ACHN (cell line): Measurements from ENCODE around the gene KRTAP10-1.
"Not testable (repeated sequence)": the region's sequence is repeated elsewhere in the genome, so short reads cannot be mapped to it uniquely, and the experiment has no call there.

Source experiments
- DNase-seq: peaks from one replicate; pipeline ENCODE4 v3.0.0-alpha.2; 2015
- in situ Hi-C: cut with HindIII; loops from 2 replicates; pipeline ENCODE4 v1.10.0; 2017; ENCODE audit warnings: low sequenced_read_pairs, low pct_ligation_motif_present, low pct_unique_long_range_greater_than_20kb

The KRTAP10-1 gene, protein sequence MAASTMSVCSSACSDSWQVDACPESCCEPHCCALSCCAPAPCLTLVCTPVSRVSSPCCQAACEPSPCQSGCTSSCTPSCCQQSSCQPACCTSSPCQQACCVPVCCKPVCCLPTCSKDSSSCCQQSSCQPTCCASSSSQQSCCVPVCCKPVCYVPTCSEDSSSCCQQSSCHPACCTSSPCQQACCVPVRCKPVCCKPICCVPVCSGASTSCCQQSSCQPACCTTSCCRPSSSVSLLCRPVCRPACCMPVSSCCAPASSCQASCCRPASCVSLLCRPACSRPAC

GRCh38 chr21:44539991-44540666 is at the start of gene KRTAP10-1:
Gene KRTAP10-1, minus strand, starts transcription at chr21:44540195. Its CDS starts 45 bp downstream, at chr21:44540150.
- in situ Hi-C loops = no loop called here

DNA sequence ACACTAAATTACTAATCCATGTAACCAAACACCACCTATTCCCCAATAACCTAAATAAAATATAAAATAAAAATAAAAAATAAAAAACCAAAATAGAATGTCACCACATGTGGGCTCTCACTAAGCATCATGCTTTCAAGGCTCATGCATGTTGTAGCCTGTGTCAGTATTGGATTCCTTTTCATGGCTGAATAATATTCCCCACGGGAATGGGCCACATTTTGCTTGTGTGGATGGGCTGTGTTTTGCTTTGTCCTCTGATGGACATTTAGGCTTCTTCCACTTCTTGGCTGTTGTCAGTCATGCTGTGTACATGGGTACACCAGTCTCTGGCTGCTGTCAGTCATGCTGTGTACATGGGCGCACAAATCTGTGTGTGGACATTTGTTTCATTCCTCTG is 49.1 kb upstream of the KRTAP10-1 start:
- no peak for DNase-seq
- in situ Hi-C loops = no loop called here

More at GRCh38 chr21:44539991-44540666, at the start of gene KRTAP10-1:
- no peak for DNase-seq

DNA sequence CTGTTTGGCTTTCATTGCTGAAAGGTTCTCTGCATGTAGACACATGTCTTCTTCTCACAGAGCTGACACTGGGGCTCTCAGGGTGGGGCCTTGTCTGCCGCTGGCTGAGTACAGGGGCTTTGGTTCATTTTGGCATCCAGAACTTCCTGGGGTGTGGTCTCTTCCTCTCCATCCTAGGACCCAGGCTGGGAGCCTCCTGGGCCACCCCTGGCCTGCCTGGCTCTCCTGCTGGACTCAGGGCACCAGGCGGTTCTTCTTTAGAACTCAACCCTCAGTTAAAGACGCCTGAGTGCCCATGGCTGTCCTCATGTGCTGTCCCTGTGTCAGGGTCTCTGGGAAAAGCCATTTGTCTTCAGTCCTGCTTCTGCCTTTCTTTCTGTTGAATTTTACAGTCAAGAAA is 45.9 kb upstream of the KRTAP10-1 start:
- in situ Hi-C loops = no loop called here
- DNase-seq = no peak

- in situ Hi-C loops = no loop called here
- no peak for DNase-seq
Observed at GRCh38 chr21:44583800-44584147, 43.8 kb upstream of the KRTAP10-1 start.

DNA sequence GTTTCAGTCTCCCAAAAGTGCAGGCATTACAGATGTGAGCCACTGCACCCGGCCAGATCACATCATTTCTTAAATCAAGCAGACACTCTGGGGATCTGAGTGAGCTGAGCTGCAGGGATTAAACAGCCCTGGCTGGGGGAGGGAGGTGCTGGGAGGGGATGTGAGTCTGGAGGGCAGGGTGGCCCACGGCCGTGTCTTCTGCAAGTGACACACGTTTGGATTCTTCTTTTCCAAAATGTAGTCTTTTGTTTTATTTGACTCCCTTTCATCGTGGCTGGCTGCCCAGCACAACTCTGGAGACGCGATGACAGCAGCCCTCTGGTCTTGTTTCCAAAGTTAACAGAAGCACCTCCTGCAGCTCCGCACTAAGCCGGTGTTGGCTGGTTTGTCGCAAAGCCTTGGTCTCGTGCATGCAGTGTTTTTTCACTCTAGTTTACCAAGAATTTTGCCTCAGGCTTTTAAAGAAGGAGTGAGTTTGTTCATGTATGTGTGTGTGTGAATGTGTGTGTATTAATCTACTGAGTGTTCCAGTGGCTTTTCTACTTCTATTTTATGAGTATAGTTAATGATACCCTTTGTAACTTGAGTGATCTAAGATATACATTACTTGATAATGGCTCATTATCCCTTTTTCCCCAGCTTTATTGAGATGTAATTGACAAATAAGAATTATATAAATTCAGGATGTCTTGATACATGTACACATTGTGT is 43.2 kb upstream of the KRTAP10-1 start:
- no peak for DNase-seq
- in situ Hi-C loops = no loop called here

DNA sequence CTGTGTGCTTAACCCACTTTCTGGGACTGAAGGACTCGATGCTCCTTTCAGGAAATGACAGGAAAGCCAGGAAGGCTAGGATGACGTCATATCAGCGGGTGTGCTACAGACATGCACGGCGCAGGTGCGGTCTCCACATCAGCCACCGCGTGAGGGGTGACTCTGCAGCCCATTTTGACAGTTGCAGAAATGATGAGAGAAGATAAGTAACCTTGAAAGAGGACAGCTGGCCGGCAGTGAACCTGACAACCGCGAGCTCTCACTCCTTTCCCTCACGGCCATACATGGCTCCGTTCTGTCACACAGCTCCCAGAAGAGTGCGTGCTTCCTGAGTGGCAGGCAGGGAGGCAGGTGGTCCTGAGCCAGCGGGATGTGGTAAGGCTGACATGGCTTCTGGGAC is 42.1 kb upstream of the KRTAP10-1 start:
- no peak for DNase-seq
- in situ Hi-C loops = no loop called here

DNA sequence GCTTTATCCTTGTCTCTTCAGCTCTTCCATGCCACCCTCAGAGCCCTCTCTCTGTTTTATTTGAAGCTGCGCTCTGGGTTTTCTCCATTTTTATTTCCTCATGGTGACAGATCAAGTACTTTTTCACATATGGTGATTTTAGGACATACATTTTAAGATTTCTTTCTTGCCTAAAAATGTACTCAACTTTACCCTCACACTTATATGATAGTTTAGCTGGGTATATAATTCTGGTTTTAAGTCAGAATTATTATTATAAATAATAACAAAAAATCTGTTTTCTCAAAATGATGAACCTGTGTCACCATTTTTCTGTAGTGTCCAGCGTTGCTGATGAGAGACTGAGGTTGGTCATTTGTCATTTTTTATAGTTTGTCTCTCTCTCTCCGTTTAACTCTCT is 41.2 kb upstream of the KRTAP10-1 start:
- in situ Hi-C loops = no loop called here
- no peak for DNase-seq

DNA sequence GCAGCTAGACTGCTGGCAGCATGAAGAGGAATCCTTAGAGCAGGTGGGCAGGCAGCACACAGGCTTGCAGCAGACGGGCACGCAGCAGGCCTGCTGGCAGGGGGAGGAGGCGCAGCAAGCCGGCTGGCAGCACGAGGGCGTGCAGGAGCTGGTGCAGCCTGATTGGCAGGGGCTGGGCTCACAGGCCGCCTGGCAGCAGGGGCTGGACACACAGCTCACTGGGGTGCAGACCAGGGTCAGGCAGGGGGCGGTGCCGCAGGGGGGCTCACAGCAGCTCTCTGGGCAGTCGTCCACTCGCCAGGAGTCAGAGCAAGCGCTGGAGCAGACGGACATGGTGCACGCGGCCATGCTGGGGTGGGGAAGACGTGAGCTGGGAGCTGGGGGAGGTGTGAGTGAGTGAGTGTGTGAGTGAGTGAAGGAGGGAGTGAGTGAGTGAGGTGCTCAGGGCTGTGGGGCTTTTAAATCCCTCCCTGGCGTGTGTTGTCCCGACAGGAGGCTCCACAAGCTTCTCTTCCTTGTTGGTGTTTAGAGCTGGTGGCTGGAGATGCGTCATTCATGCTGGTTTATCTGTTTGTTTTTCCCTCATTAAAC is 40.3 kb upstream of the KRTAP10-1 start, which contains the start of gene KRTAP10-5:
KRTAP10-5 (minus strand) TSS at position 374 of the 591 bp plus-strand sequence; CDS start at position 348, 26 bp downstream.
- in situ Hi-C loops, DNase-seq: not testable (repeated sequence)

GRCh38 chr21:44579833-44580144 is 39.8 kb upstream of the KRTAP10-1 start:
- no peak for DNase-seq
- in situ Hi-C loops = no loop called here

DNA sequence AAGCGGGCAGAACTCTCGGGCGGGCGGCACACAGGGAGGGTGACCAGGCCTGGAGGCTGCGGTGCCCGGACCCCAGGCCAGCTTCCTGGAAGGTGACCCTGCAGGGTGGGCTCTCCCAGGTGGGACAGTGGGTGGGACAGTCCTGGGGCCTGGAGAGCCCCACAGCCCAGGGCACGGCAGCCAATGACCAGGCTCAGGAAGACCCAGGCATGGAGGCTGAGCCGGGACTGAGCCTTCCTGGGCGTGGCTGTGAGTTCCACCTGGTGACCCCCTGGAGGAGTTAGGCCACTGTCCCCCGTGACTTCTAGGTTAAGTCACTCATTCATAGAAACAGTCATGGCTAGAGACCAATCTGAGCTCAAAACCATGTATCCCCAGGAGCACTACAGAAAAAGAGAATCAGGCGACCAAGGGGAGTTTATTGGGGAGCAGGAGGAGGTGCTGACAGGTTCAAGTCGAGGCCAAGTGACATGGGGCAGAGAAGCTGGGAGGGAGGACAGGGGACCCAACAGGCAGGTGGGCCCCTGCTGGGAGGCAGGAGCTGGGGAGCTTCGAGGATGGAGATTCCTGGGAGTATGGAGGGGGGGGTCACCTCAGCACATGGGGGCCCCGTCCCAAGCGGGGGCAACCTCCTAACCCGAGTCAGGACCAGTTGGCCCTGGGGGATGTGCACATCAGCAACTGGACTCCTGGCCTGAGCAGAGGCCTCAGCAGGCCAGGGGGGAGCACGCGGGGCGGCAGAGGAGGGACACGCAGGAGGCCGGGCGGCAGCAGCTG is 39.2 kb upstream of the KRTAP10-1 start:
- no peak for DNase-seq
- in situ Hi-C loops = no loop called here

- DNase-seq = no peak
- in situ Hi-C loops = no loop called here
Observed at GRCh38 chr21:44578371-44579055, 38.5 kb upstream of the KRTAP10-1 start.

DNA sequence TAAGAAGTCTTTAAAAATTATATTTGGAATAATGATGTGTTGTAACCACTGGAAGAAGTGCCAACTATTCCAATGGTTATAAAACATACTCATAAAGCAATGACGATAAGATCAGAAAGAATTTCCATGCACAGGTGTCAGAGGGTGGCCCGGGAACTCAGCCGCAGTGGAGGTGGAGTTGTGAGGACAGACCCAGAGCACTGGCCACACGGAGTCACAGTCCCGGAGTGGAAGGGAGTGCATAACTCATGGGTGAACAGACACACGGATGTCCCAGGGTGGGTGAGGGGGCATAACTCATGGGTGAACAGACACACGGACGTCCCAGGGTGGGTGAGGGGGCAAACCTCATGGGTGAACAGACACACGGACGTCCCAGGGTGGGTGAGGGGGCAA is 36.0 kb upstream of the KRTAP10-1 start:
- no peak for DNase-seq
- in situ Hi-C loops = no loop called here

GRCh38 chr21:44575307-44576024 is 35.5 kb upstream of the KRTAP10-1 start:
- in situ Hi-C loops = no loop called here

DNA sequence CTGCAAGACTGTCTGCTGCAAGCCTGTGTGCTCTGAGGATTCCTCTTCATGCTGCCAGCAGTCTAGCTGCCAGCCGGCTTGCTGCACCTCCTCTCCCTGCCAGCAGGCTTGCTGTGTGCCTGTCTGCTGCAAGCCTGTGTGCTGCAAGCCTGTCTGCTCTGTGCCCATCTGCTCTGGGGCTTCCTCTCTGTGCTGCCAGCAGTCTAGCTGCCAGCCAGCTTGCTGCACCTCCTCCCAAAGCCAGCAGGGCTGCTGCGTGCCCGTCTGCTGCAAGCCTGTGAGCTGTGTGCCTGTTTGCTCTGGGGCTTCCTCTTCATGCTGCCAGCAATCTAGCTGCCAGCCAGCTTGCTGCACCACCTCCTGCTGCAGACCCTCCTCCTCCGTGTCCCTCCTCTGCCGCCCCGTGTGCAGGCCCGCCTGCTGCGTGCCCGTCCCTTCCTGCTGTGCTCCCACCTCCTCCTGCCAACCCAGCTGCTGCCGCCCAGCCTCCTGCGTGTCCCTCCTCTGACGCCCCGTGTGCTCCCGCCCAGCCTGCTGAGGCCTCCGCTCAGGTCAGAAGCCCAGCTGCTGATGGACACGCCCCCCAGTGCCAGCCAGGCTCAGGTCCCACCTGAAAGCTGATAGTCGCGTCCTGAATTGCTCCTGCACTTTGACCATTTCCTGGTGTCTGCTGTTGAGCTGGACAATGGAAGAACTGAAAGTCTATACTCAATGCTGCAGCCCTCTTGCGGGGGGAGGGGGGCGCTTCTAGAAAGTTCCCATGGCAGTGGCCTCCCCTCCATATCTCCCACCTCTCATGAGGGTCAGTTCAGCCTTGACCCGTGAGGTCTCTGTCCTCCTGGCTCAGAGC is 34.7 kb upstream of the KRTAP10-1 start:
- in situ Hi-C loops = no loop called here

More at GRCh38 chr21:44575307-44576024, 35.5 kb upstream of the KRTAP10-1 start:
- DNase-seq = no peak

GRCh38 chr21:44573630-44574456 is 33.8 kb upstream of the KRTAP10-1 start, which contains the start of gene KRTAP10-4:
Gene KRTAP10-4, plus strand, starts transcription at chr21:44573729. Its CDS starts 30 bp downstream, at chr21:44573759.
- DNase-seq, in situ Hi-C loops: not testable (repeated sequence)

More for the DNA sequence above, 34.7 kb upstream of the KRTAP10-1 start:
- no peak for DNase-seq
